Neural progenitor cell (in vitro differentiated cells): Measurements from ENCODE around the gene CHST9. TPM values are rescaled to one million over a fixed set of nuclear protein-coding genes. Genes with fewer than 3 reads are reported as not detected.
A peak's percentile ranks its signal among the peaks of the same experiment; 100 is the strongest.

Experiments
- DNase-seq: peaks from one replicate; pipeline ENCODE4 v3.0.0-alpha.2; 2016; ENCODE audit warnings: low spot score
- H2AFZ ChIP-seq: fragments of 200-600 bp; sonication (generic); replicated peaks from 2 replicates; pipeline ENCODE4 v1.6.1; 2016; ENCODE audit warnings: antibody characterized with exemption
- H3F3A ChIP-seq: fragments of 200-600 bp; sonication (generic); 2 replicates; pipeline ENCODE4 v1.6.1; 2016; ENCODE audit warnings: antibody characterized with exemption, low read depth
- H3K27ac ChIP-seq: fragments of 200-600 bp; sonication (generic); 2 replicates; pipeline ENCODE4 v1.5.1; 2016; ENCODE audit warnings: mild to moderate bottlenecking
- H3K27me3 ChIP-seq: fragments of 200-600 bp; sonication (generic); 2 replicates; pipeline ENCODE4 v1.6.1; 2016; ENCODE audit warnings: mild to moderate bottlenecking, moderate library complexity
- H3K36me3 ChIP-seq: fragments of 200-600 bp; sonication (generic); 2 replicates; pipeline ENCODE4 v1.5.1; 2016
- H3K4me1 ChIP-seq: fragments of 200-600 bp; sonication (generic); 2 replicates; pipeline ENCODE4 v1.6.1; 2016; ENCODE audit warnings: mixed run types
- H3K4me2 ChIP-seq: fragments of 200-600 bp; sonication (generic); 2 replicates; pipeline ENCODE4 v1.6.1; 2016
- H3K4me3 ChIP-seq: fragments of 200-600 bp; sonication (generic); 2 replicates; pipeline ENCODE4 v1.5.1; 2016
- H3K79me2 ChIP-seq: fragments of 200-600 bp; sonication (generic); 2 replicates; pipeline ENCODE4 v1.6.1; 2016; ENCODE audit warnings: low read depth
- H3K9ac ChIP-seq: fragments of 200-600 bp; sonication (generic); 2 replicates; pipeline ENCODE4 v1.6.1; 2016
- H3K9me3 ChIP-seq: fragments of 200-600 bp; sonication (generic); 2 replicates; pipeline ENCODE4 v1.5.1; 2016; ENCODE audit warnings: low read depth
- H4K20me1 ChIP-seq: fragments of 200-600 bp; sonication (generic); 2 replicates; pipeline ENCODE4 v1.6.1; 2016; ENCODE audit warnings: low read depth
- H3K27ac Mint-ChIP-seq: 3 replicates; pipeline ENCODE4 v1.8.0; 2021; ENCODE audit warnings: mixed read lengths
- H3K27me3 Mint-ChIP-seq: 2 replicates; pipeline ENCODE4 v1.8.0; 2022; ENCODE audit warnings: low read depth, mild to moderate bottlenecking, inconsistent platforms, moderate library complexity, mixed read lengths; ENCODE audit not compliant: insufficient read depth
- H3K36me3 Mint-ChIP-seq: 3 replicates; pipeline ENCODE4 v1.8.0; 2021; ENCODE audit warnings: mixed read lengths
- H3K4me1 Mint-ChIP-seq: 3 replicates; pipeline ENCODE4 v1.8.0; 2021; ENCODE audit warnings: mixed read lengths
- H3K4me3 Mint-ChIP-seq: 3 replicates; pipeline ENCODE4 v1.8.0; 2021; ENCODE audit warnings: mild to moderate bottlenecking, moderate library complexity, mixed read lengths
- H3K9me3 Mint-ChIP-seq: 3 replicates; pipeline ENCODE4 v1.8.0; 2020; ENCODE audit warnings: mixed read lengths
- CTCF ChIP-seq: fragments of 200-600 bp; sonication (generic); IDR thresholded peaks from 2 replicates; pipeline ENCODE4 v1.5.1; 2017; ENCODE audit warnings: antibody characterized with exemption, mild to moderate bottlenecking
- EZH2 ChIP-seq: fragments of 200-600 bp; sonication (generic); IDR thresholded peaks from 2 replicates; pipeline ENCODE4 v1.6.1; 2017; ENCODE audit warnings: antibody characterized with exemption, mild to moderate bottlenecking, moderate library complexity
- EZH2phosphoT487 ChIP-seq: fragments of 200-600 bp; sonication (generic); IDR thresholded peaks from 2 replicates; pipeline ENCODE4 v1.6.1; 2017; ENCODE audit warnings: antibody characterized with exemption
- total RNA-seq: library from RNA; depleted of rRNA; stranded (reverse); fragments of >200 nt; gene quantifications from 2 replicates; pipeline ENCODE4 v1.2.3, GENCODE V29; 2015; ENCODE audit warnings: low replicate concordance

CHST9 gene
- total RNA-seq, 1 donor from 2014 or later = 1.3 TPM

GRCh38 chr18:27211569-27211968 lies 26.5 kb upstream of the CHST9 start:
- H3K36me3 ChIP-seq = no peaks in the 10 kb centered on the region

GRCh38 chr18:27206411-27206810 lies 21.3 kb upstream of the CHST9 start:
- Histone ChIP-seq H2AFZ (peak overlapping the region; percentile 27), H3K9ac (no peak overlapping the region), H3K36me3 (no peaks in the 10 kb centered on the region), H3K4me3 (no peak overlapping the region), H3F3A (no peaks in the 10 kb centered on the region), H3K27me3 (no peaks in the 10 kb centered on the region), H3K4me2 (no peak overlapping the region), H3K79me2 (no peaks in the 10 kb centered on the region), H3K9me3 (no peaks in the 10 kb centered on the region), H3K4me1 (no peaks in the 10 kb centered on the region), H3K27ac (no peak overlapping the region), H4K20me1 (no peaks in the 10 kb centered on the region)
- H3K27me3 Mint-ChIP-seq = peaks cover 4% of the 10 kb centered on the region
- no peak for TF ChIP-seq CTCF
- TF ChIP-seq EZH2phosphoT487 = no peak
- no peak for TF ChIP-seq EZH2
- no peak overlapping the region for H3K4me3 Mint-ChIP-seq
- no peaks in the 10 kb centered on the region for H3K9me3 Mint-ChIP-seq
- no peak for DNase-seq
- H3K36me3 Mint-ChIP-seq = no peaks in the 10 kb centered on the region
- no peaks in the 10 kb centered on the region for H3K4me1 Mint-ChIP-seq
- no peak overlapping the region for H3K27ac Mint-ChIP-seq

More at GRCh38 chr18:27211569-27211968, 26.5 kb upstream of the CHST9 start:
- H4K20me1 ChIP-seq = no peaks in the 10 kb centered on the region
- Mint-ChIP-seq H3K4me3 (no peak overlapping the region), H3K4me1 (peaks cover 12% of the 10 kb centered on the region), H3K9me3 (peaks cover 5% of the 10 kb centered on the region), H3K36me3 (peaks cover 2% of the 10 kb centered on the region), H3K27ac (no peak overlapping the region), H3K27me3 (peaks cover 9% of the 10 kb centered on the region)
- DNase-seq = no peak
- no peak overlapping the region for H3K9ac ChIP-seq
- peaks cover 5% of the 10 kb centered on the region for H3K4me1 ChIP-seq
- H3K4me3 ChIP-seq = no peak overlapping the region
- no peaks in the 10 kb centered on the region for H3K27me3 ChIP-seq
- H3K9me3 ChIP-seq = no peaks in the 10 kb centered on the region
- H3K27ac ChIP-seq = no peak overlapping the region
- H3K4me2 ChIP-seq = no peak overlapping the region
- no peak for TF ChIP-seq EZH2phosphoT487
- peak; percentile 8 for TF ChIP-seq CTCF
- no peak overlapping the region for H2AFZ ChIP-seq
- H3F3A ChIP-seq = no peaks in the 10 kb centered on the region
- no peaks in the 10 kb centered on the region for H3K79me2 ChIP-seq

GRCh38 chr18:27202741-27203140 lies 17.6 kb upstream of the CHST9 start:
- Mint-ChIP-seq H3K27ac (no peak overlapping the region), H3K9me3 (no peaks in the 10 kb centered on the region), H3K27me3 (peaks cover 4% of the 10 kb centered on the region), H3K36me3 (no peaks in the 10 kb centered on the region), H3K4me3 (no peak overlapping the region), H3K4me1 (peaks cover 4% of the 10 kb centered on the region)
- Histone ChIP-seq H3F3A (no peaks in the 10 kb centered on the region), H3K4me1 (no peaks in the 10 kb centered on the region), H4K20me1 (no peaks in the 10 kb centered on the region), H2AFZ (no peak overlapping the region), H3K9me3 (no peaks in the 10 kb centered on the region), H3K36me3 (no peaks in the 10 kb centered on the region), H3K9ac (no peak overlapping the region), H3K27ac (no peak overlapping the region), H3K4me2 (no peak overlapping the region), H3K27me3 (no peaks in the 10 kb centered on the region), H3K4me3 (no peak overlapping the region), H3K79me2 (no peaks in the 10 kb centered on the region)
- no peak for DNase-seq
- TF ChIP-seq CTCF (no peak), EZH2phosphoT487 (no peak)

- Mint-ChIP-seq H3K4me1 (peaks cover 8% of the 10 kb centered on the region), H3K27me3 (peaks cover 3% of the 10 kb centered on the region), H3K9me3 (no peaks in the 10 kb centered on the region), H3K4me3 (no peak overlapping the region), H3K36me3 (no peaks in the 10 kb centered on the region), H3K27ac (no peak overlapping the region)
- Histone ChIP-seq H3K36me3 (no peaks in the 10 kb centered on the region), H3K9me3 (no peaks in the 10 kb centered on the region), H3F3A (no peaks in the 10 kb centered on the region), H3K27me3 (no peaks in the 10 kb centered on the region), H3K4me3 (no peak overlapping the region), H3K27ac (no peak overlapping the region), H2AFZ (peak overlapping the region; percentile 46), H3K4me1 (no peaks in the 10 kb centered on the region), H3K9ac (no peak overlapping the region), H3K4me2 (no peak overlapping the region), H3K79me2 (no peaks in the 10 kb centered on the region), H4K20me1 (no peaks in the 10 kb centered on the region)
- TF ChIP-seq CTCF (no peak), EZH2 (no peak), EZH2phosphoT487 (no peak)
- DNase-seq = no peak
Measured at GRCh38 chr18:27198036-27198435, 12.9 kb upstream of the CHST9 start.
